B cell (primary cell): Measurements from ENCODE around the gene DENND1A.

Experiments
- EZH2 ChIP-seq: IDR thresholded peaks from 2 replicates; pipeline ENCODE4 v1.6.1; 2012; ENCODE audit warnings: borderline replicate concordance, low read depth, mild to moderate bottlenecking, moderate library complexity, low read length; ENCODE audit not compliant: insufficient read depth, poor library complexity, severe bottlenecking
- TF ChIP-seq, protein P1 (sequence below): fragments of 200-600 bp; IDR thresholded peaks from one replicate; pipeline ENCODE4 v1.8.0; 2022; ENCODE audit warnings: antibody characterized with exemption, mild to moderate bottlenecking

GRCh38 chr9:123527981-123528380 is 401.9 kb downstream of the DENND1A start:
- TF ChIP-seq, protein P1, sequence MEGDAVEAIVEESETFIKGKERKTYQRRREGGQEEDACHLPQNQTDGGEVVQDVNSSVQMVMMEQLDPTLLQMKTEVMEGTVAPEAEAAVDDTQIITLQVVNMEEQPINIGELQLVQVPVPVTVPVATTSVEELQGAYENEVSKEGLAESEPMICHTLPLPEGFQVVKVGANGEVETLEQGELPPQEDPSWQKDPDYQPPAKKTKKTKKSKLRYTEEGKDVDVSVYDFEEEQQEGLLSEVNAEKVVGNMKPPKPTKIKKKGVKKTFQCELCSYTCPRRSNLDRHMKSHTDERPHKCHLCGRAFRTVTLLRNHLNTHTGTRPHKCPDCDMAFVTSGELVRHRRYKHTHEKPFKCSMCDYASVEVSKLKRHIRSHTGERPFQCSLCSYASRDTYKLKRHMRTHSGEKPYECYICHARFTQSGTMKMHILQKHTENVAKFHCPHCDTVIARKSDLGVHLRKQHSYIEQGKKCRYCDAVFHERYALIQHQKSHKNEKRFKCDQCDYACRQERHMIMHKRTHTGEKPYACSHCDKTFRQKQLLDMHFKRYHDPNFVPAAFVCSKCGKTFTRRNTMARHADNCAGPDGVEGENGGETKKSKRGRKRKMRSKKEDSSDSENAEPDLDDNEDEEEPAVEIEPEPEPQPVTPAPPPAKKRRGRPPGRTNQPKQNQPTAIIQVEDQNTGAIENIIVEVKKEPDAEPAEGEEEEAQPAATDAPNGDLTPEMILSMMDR: no peak
- no peak for TF ChIP-seq EZH2
